Measurements from ENCODE around the gene POU2F2.
A peak's percentile ranks its signal among the peaks of the same experiment; 100 is the strongest.

GRCh38 chr19:42132851-42133528 lies 744 bp upstream of the POU2F2 start:
- no peak for TF ChIP-seq SETDB1 (IDR thresholded peaks at IDR 0.05; ENCODE audit: low read length)
- TF ChIP-seq CTCF (IDR thresholded peaks at IDR 0.05 in 2 of 3, conservative IDR thresholded peaks at IDR 0.05 in 1 of 3; ENCODE audit: insufficient read depth in 2 of 3, low read depth in 1 of 3, low read length in 3 of 3) = peak; percentile 86 to 96 (median 96)
- no peak for TF ChIP-seq TOE1 (IDR thresholded peaks at IDR 0.05; ENCODE audit: borderline replicate concordance)
- TF ChIP-seq TOE1 (CRISPR knock-in tag; IDR thresholded peaks at IDR 0.05; ENCODE audit: borderline replicate concordance, low read depth) = no peak
- TF ChIP-seq POLR2A (conservative IDR thresholded peaks at IDR 0.05) = no peak
- TF ChIP-seq MXI1 (IDR thresholded peaks at IDR 0.05; ENCODE audit: low read depth, low read length) = no peak
- TF ChIP-seq ZC3H11A (IDR thresholded peaks at IDR 0.05; ENCODE audit: low read depth, low read length) = no peak
- TF ChIP-seq EP300 (IDR thresholded peaks at IDR 0.05; ENCODE audit: low read length) = no peak
- TF ChIP-seq REST (IDR thresholded peaks at IDR 0.05; ENCODE audit: borderline replicate concordance) = peak; percentile 87
- TF ChIP-seq REST (CRISPR knock-in tag; IDR thresholded peaks at IDR 0.05; ENCODE audit: low read depth) = peak; percentile 54; the same call in 1 of the 2 replicates
- TF ChIP-seq ARHGAP35 (IDR thresholded peaks at IDR 0.05; ENCODE audit: partially characterized antibody) = no peak
- no peak for TF ChIP-seq E2F4 (CRISPR knock-in tag; IDR thresholded peaks at IDR 0.05; ENCODE audit: low read depth)
- TF ChIP-seq JUNB (CRISPR knock-in tag; conservative IDR thresholded peaks at IDR 0.05) = no peak
- no peak for TF ChIP-seq SMARCB1 (IDR thresholded peaks at IDR 0.05; ENCODE audit: insufficient read length, low read depth)
- TF ChIP-seq HDGF (IDR thresholded peaks at IDR 0.05) = no peak
- no peak for TF ChIP-seq CREB1 (IDR thresholded peaks at IDR 0.05)
- TF ChIP-seq CREB1 (CRISPR knock-in tag; IDR thresholded peaks at IDR 0.05) = no peak

All from K562 (cell line).